ENCODE data around the gene GRK5. TPM values are rescaled to one million over a fixed set of nuclear protein-coding genes. Genes with fewer than 3 reads are reported as not detected.

The GRK5 gene
- total RNA-seq, 1 donor from 2014 or later = 4.3 TPM

DNA sequence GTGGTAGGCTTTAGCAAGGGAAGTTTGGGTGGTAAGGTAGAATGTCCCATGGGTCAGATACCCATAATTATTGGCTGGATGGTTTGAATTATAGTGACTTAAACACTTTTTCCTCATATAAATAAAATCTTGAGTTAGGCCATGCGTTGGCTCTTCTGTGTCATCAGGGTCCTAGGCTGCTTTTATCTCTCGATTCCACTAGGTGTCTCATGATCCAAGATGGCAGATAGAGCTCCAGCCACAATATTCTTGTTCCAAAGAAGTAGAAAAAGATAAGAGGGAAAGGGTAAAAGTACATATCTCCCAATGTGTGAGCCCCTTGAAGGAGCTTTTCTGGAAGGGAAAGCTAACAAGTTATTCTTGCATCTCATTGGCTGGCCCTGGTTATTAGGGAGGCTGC is 144.7 kb downstream of the GRK5 start:
- H3K27me3 ChIP-seq = no peaks in the 10 kb centered on the region
- no peaks in the 10 kb centered on the region for H3K9me3 ChIP-seq (ENCODE audit: low read depth)
- no peak overlapping the region for H2AFZ ChIP-seq (replicated peaks)
- Mint-ChIP-seq H3K9me3 (peaks cover 18% of the 10 kb centered on the region), H3K36me3 (peaks cover 20% of the 10 kb centered on the region), H3K4me1 (peaks cover 7% of the 10 kb centered on the region), H3K27ac (no peak overlapping the region), H3K4me3 (no peak overlapping the region), H3K27me3 (ENCODE audit: insufficient read depth, low read depth) (no peaks in the 10 kb centered on the region)
- no peaks in the 10 kb centered on the region for H3F3A ChIP-seq (ENCODE audit: low read depth)
- H3K4me3 ChIP-seq = no peak overlapping the region
- H4K20me1 ChIP-seq (ENCODE audit: low read depth) = no peaks in the 10 kb centered on the region
- no peak for DNase-seq (ENCODE audit: low spot score)
- H3K4me1 ChIP-seq = no peaks in the 10 kb centered on the region
- H3K36me3 ChIP-seq = no peaks in the 10 kb centered on the region
- TF ChIP-seq EZH2 (IDR thresholded peaks at IDR 0.05) (no peak), EZH2phosphoT487 (IDR thresholded peaks at IDR 0.05) (no peak)
- TF ChIP-seq, protein P1, sequence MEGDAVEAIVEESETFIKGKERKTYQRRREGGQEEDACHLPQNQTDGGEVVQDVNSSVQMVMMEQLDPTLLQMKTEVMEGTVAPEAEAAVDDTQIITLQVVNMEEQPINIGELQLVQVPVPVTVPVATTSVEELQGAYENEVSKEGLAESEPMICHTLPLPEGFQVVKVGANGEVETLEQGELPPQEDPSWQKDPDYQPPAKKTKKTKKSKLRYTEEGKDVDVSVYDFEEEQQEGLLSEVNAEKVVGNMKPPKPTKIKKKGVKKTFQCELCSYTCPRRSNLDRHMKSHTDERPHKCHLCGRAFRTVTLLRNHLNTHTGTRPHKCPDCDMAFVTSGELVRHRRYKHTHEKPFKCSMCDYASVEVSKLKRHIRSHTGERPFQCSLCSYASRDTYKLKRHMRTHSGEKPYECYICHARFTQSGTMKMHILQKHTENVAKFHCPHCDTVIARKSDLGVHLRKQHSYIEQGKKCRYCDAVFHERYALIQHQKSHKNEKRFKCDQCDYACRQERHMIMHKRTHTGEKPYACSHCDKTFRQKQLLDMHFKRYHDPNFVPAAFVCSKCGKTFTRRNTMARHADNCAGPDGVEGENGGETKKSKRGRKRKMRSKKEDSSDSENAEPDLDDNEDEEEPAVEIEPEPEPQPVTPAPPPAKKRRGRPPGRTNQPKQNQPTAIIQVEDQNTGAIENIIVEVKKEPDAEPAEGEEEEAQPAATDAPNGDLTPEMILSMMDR (IDR thresholded peaks at IDR 0.05) = no peak
- H3K9ac ChIP-seq = no peak overlapping the region
- H3K4me2 ChIP-seq = no peak overlapping the region
- H3K79me2 ChIP-seq (ENCODE audit: low read depth) = no peaks in the 10 kb centered on the region
- no peak overlapping the region for H3K27ac ChIP-seq

DNA sequence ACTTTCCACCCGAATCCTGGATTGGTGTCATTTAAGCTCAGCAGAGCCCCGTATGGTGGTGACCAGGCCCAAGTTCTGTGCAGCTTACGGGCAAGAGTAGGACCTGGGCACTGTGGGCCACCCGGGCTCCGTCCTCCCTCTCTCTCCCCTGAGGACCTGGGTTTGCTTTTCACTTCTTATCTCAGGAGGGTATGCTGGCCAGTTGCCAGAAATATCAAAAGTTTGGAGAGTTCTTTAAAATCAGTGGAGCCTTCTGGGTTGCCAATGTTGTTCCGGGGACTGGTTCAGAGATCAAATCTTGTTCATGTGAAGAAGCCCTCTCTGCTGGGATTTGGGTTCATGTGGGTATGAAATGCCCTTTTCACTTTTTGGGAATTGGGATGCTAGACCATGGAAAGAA is 145.4 kb downstream of the GRK5 start:
- peaks cover 7% of the 10 kb centered on the region for H3K4me1 Mint-ChIP-seq
- H3K4me3 Mint-ChIP-seq = no peak overlapping the region
- Histone ChIP-seq H3K27ac (no peak overlapping the region), H3K36me3 (no peaks in the 10 kb centered on the region), H3F3A (ENCODE audit: low read depth) (no peaks in the 10 kb centered on the region), H3K27me3 (no peaks in the 10 kb centered on the region), H3K79me2 (ENCODE audit: low read depth) (no peaks in the 10 kb centered on the region), H3K9me3 (ENCODE audit: low read depth) (no peaks in the 10 kb centered on the region), H3K4me2 (no peak overlapping the region), H3K4me3 (no peak overlapping the region), H2AFZ (replicated peaks) (no peak overlapping the region), H3K9ac (no peak overlapping the region), H3K4me1 (no peaks in the 10 kb centered on the region), H4K20me1 (ENCODE audit: low read depth) (no peaks in the 10 kb centered on the region)
- H3K27me3 Mint-ChIP-seq (ENCODE audit: insufficient read depth, low read depth) = peaks cover 2% of the 10 kb centered on the region
- H3K27ac Mint-ChIP-seq = no peak overlapping the region
- peaks cover 20% of the 10 kb centered on the region for H3K9me3 Mint-ChIP-seq
- DNase-seq (ENCODE audit: low spot score) = no peak
- H3K36me3 Mint-ChIP-seq = peaks cover 19% of the 10 kb centered on the region
- TF ChIP-seq EZH2phosphoT487 (IDR thresholded peaks at IDR 0.05) (no peak), EZH2 (IDR thresholded peaks at IDR 0.05) (no peak)
- TF ChIP-seq, protein P1 (IDR thresholded peaks at IDR 0.05) = no peak

DNA sequence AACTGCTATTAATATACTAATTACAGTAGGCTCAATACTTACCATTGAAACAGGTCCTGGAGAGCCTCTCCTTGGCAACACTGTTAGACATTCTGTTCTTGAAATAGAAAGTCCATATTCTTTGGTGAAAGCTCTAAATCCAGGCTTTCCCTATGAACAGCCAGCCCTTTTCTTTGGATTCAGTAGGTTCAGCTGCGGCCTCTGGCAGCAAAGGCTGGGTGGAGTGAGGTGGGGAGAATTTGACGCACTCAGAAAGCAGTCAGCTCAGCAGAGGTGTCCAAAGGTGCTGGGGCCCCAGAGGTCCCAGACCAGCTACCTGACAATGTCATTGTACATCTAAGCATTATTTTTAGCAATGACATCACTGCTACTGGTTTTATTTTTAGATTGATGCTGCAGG is 146.1 kb downstream of the GRK5 start:
- no peak overlapping the region for H3K4me3 Mint-ChIP-seq
- H3K4me1 Mint-ChIP-seq = peaks cover 3% of the 10 kb centered on the region
- peaks cover 19% of the 10 kb centered on the region for H3K36me3 Mint-ChIP-seq
- H3K9me3 Mint-ChIP-seq = peaks cover 20% of the 10 kb centered on the region
- no peaks in the 10 kb centered on the region for H3K4me1 ChIP-seq
- no peaks in the 10 kb centered on the region for H4K20me1 ChIP-seq (ENCODE audit: low read depth)
- no peak overlapping the region for H3K27ac ChIP-seq
- H3K27me3 ChIP-seq = no peaks in the 10 kb centered on the region
- TF ChIP-seq EZH2phosphoT487 (IDR thresholded peaks at IDR 0.05) = no peak
- no peak for TF ChIP-seq EZH2 (IDR thresholded peaks at IDR 0.05)
- TF ChIP-seq, protein P1 (IDR thresholded peaks at IDR 0.05) = no peak
- H3K79me2 ChIP-seq (ENCODE audit: low read depth) = no peaks in the 10 kb centered on the region
- no peaks in the 10 kb centered on the region for H3K9me3 ChIP-seq (ENCODE audit: low read depth)
- no peak overlapping the region for H3K4me3 ChIP-seq
- no peak overlapping the region for H3K27ac Mint-ChIP-seq
- no peaks in the 10 kb centered on the region for H3F3A ChIP-seq (ENCODE audit: low read depth)
- no peak overlapping the region for H2AFZ ChIP-seq (replicated peaks)
- DNase-seq (ENCODE audit: low spot score) = no peak
- no peak overlapping the region for H3K4me2 ChIP-seq
- H3K27me3 Mint-ChIP-seq (ENCODE audit: insufficient read depth, low read depth) = peaks cover 2% of the 10 kb centered on the region
- no peaks in the 10 kb centered on the region for H3K36me3 ChIP-seq
- no peak overlapping the region for H3K9ac ChIP-seq
